ENCODE results near the gene PDCD11.

Gene PDCD11

DNA sequence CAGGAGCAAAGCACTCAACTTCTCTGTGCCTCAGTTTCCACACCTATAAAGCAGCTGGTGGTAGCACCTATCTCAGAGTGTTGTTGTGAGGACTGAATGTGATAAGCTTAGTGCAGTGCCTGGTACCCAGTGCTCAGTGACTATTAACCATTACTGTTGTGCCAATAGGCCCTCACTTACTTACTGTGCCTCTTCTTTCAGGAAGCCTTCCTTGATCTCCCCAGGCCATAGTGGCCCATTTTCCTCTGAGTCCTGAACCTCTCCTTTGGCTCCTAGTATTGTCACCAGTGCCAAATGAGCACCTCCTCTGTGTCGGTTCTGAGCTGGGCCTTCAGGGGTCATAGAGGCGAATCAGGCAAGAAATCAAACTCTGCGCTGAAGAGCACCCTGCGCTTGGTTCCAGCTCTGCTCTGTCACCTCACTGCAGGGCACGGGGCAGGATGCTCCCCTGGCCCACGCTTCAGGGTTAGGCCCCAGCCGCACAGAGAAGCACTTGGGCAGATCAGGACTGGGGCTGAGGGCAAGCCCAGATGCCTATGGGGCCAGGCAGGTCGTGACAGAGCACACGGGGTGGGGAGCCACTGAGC, 59.7 kb downstream of the PDCD11 start:
- TF ChIP-seq Cebpa-rat (IDR thresholded peaks at IDR 0.05), result no peak
- no peak overlapping the region for H3K4me3 ChIP-seq
- H3K4me1 ChIP-seq, result peaks cover 67% of the 10 kb centered on the region
- H3K9me3 ChIP-seq, result no peaks in the 10 kb centered on the region
- no peak overlapping the region for H3K9ac ChIP-seq
- H4K20me1 ChIP-seq, result no peaks in the 10 kb centered on the region
- no peaks in the 10 kb centered on the region for H3K27me3 ChIP-seq
- 0 out of 2 replicates have a peak overlapping the region, but pooled peaks have one; percentile 9 for H3K27ac ChIP-seq
- H3K4me2 ChIP-seq, result no peak overlapping the region
- H3K36me3 ChIP-seq, result no peaks in the 10 kb centered on the region

DNA sequence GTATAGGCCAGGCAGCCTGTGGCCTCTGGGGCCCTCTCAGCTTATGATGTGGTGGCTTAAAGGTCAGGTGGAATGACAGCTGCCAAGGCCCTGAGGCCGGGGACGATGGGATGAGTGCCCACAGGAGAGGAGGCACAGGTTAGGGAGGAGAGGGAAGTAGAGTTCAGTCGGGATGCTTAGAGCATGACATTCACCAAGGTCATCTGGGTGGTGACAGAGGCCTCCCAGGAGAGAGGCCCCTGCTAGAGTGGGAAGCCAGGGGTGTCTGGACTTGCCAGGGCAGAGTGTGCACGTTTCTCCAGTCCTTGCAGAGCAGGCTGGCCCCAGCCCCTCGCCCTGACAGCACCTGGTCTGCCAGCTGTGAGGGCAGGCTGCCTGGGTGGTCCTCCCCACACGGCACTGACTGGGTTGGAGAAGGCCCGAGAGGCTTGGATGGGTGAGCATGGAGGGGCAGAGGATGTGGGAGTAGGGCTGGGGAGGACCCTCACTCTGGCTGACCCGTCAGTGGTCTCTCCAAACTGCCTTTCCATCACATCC, 60.8 kb downstream of the PDCD11 start:
- H3K9ac ChIP-seq, result 0 out of 2 replicates have a peak overlapping the region, but pooled peaks have one; percentile 15
- no peak for TF ChIP-seq Cebpa-rat (IDR thresholded peaks at IDR 0.05)
- no peaks in the 10 kb centered on the region for H3K27me3 ChIP-seq
- peaks cover 59% of the 10 kb centered on the region for H3K4me1 ChIP-seq
- H3K4me3 ChIP-seq, result no peak overlapping the region
- H3K36me3 ChIP-seq, result no peaks in the 10 kb centered on the region
- peak overlapping the region; percentile 23 for H3K4me2 ChIP-seq
- no peaks in the 10 kb centered on the region for H4K20me1 ChIP-seq
- H3K9me3 ChIP-seq, result no peaks in the 10 kb centered on the region
- peak overlapping the region; percentile 68 for H3K27ac ChIP-seq

DNA sequence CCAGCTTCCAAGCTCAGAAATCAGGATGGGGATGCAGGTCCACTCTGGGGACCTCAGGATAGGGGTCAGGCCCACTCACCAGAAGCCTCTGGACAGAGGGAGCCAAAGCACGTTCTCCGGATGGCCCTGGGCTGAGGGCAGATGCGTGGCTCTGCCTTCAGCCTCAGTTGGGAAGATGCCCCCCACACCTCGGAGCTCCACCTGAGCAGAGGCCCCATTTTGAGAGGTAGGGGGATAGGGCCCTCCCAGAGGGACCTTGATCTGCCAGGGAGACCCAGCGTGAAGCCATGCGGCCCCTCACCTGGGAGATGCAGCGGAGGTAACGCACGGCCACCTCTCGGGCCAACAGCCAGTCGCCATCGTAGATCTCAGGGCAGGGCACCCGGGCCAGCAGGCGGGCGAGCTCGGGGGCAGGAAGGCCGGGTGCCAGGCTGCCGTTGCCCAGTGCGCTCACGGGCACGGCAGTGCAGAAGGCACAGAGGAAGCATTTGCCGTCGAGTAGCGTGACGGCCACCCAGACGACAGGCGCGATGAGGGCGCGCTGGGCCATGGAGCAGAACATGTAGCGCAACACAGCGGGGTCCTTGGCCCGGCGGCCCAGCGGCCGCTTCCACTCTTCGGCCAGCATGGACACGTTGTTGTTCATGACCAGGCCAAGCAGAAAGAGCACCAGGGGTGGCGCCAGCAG, 61.6 kb downstream of the PDCD11 start:
- H3K27me3 ChIP-seq, result no peaks in the 10 kb centered on the region
- no peak overlapping the region for H3K4me3 ChIP-seq
- H3K4me1 ChIP-seq, result peaks cover 59% of the 10 kb centered on the region
- H3K36me3 ChIP-seq, result no peaks in the 10 kb centered on the region
- no peaks in the 10 kb centered on the region for H4K20me1 ChIP-seq
- peak overlapping the region; percentile 68 for H3K27ac ChIP-seq
- H3K4me2 ChIP-seq, result peak overlapping the region; percentile 63
- no peak overlapping the region for H3K9ac ChIP-seq
- H3K9me3 ChIP-seq, result no peaks in the 10 kb centered on the region
- no peak for TF ChIP-seq Cebpa-rat (IDR thresholded peaks at IDR 0.05)

DNA sequence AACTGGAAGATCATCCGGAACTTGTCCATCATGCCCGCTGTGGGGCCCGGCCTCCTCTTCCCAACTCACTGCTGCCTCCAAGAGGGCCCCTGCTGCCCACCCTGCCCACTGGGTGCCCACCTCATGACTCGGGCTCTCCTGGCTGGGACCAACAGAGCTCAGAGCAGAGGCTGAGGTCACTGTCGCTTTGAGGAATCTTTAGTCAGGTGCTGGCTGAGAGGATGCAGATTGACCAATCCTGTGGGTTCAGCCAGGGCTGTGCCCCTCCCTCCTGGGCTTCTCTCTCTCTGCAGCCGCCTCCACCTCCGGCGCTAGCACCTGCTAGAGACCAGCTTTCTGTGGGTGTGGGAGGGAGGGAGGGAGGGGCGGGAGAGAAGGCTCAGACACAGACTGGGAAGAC, 62.3 kb downstream of the PDCD11 start, which contains the start of gene CALHM1:
CALHM1 (minus strand) TSS at position 181 of the 400 bp plus-strand sequence; CDS start at position 32, 149 bp downstream.
- Histone ChIP-seq H3K4me2 (peak within 1 kb of the TSS; percentile 63), H3K36me3 (no peaks in the 10 kb centered on the region), H3K4me3 (no peak within 1 kb of the TSS), H4K20me1 (no peaks in the 10 kb centered on the region), H3K27ac (peak within 1 kb of the TSS; percentile 68), H3K9me3 (no peaks in the 10 kb centered on the region), H3K9ac (no peak within 1 kb of the TSS), H3K4me1 (peaks cover 55% of the 10 kb centered on the region), H3K27me3 (no peaks in the 10 kb centered on the region)
- no peak for TF ChIP-seq Cebpa-rat (IDR thresholded peaks at IDR 0.05)

DNA sequence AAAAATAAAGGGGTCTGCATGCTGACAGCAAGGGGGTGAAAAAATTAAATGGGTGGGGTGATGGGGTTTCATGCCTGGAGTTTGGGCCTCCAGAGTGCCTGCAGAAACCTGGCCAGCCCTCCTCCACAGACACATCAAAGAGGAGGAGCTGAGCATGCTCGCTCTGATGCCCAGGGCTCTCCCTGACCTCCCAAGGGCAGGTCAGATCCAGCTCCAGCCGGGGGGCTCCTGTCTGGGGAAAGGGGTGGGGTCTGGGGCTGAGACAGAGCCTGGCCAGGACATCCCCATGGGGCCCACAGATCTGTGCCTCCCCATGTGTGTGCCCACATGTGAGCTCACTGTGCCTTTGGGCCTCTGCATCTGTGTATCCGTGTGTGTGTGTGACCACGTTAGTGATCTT, 63.2 kb downstream of the PDCD11 start:
- H3K27me3 ChIP-seq, result no peaks in the 10 kb centered on the region
- no peaks in the 10 kb centered on the region for H3K9me3 ChIP-seq
- peak overlapping the region; percentile 63 for H3K4me2 ChIP-seq
- H3K4me1 ChIP-seq, result peaks cover 56% of the 10 kb centered on the region
- no peak for TF ChIP-seq Cebpa-rat (IDR thresholded peaks at IDR 0.05)
- H4K20me1 ChIP-seq, result no peaks in the 10 kb centered on the region
- no peak overlapping the region for H3K4me3 ChIP-seq
- no peak overlapping the region for H3K9ac ChIP-seq
- H3K27ac ChIP-seq, result peak overlapping the region; percentile 22; the same call in 1 of the 2 replicates
- no peaks in the 10 kb centered on the region for H3K36me3 ChIP-seq

DNA sequence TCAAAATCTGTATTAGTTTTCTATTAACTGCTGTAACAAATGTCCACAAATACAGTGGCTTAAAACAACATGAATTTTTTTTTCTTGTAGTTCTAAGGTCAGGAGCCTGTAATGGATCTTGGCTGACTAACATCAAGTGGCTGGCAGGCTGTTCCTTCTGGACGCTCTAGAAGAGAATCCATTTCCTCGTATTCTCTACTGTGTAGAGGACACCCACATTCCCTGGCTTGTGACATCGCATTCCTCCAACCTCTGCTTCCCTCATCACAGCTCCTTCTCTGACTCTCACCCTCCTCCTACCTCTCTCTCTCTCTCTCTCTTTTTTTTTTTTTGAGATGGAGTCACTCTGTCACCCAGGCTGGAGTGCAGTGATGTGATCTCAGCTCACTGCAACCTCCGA, 67.1 kb downstream of the PDCD11 start:
- Histone ChIP-seq H3K9ac (no peak overlapping the region), H3K4me1 (peaks cover 74% of the 10 kb centered on the region), H3K4me3 (no peak overlapping the region), H3K27me3 (no peaks in the 10 kb centered on the region), H3K27ac (no peak overlapping the region), H4K20me1 (no peaks in the 10 kb centered on the region), H3K36me3 (no peaks in the 10 kb centered on the region), H3K9me3 (no peaks in the 10 kb centered on the region), H3K4me2 (no peak overlapping the region)
- TF ChIP-seq Cebpa-rat (IDR thresholded peaks at IDR 0.05), result no peak

DNA sequence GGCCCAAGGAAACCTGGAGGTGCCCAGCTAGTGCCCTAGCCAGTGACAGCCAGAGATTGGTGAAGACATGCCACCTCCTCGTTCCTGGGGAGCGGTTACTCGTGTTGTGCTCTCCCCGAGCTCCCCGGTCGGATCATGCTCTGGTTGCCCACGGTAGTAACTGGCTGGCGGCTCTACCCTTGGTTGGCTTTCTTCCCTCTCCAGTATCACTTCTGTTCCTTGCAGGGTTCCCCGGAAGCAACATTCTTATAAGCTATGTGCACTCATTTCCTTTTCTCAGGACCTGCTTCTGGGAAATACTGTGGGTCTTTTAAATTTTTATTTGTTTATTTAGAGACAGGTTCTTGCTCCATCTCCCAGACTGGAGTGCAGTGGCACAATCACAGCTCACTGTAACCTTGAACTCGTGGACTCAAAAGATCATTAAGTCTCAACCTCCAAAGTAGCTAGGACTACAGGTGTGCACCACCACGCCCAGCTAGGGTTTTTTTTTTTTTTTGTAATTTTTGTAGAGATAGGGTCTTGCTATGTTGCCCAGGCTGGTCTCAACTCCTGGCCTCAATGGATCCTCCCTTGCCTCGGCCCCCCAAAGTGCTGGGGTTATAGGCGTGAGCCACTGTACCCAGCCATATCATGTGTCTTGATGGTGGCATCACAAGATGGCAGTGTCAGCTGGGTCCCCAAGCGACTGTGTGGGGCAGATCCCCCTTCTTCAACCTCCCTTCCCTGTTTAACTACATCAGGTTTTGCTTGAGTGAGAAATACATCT, 69.2 kb downstream of the PDCD11 start:
- Histone ChIP-seq H3K4me1 (peaks cover 74% of the 10 kb centered on the region), H3K4me2 (peak overlapping the region; percentile 72), H3K27ac (0 out of 2 replicates have a peak overlapping the region, but pooled peaks have one; percentile 35), H3K9ac (no peak overlapping the region), H4K20me1 (no peaks in the 10 kb centered on the region), H3K36me3 (no peaks in the 10 kb centered on the region), H3K9me3 (no peaks in the 10 kb centered on the region), H3K27me3 (no peaks in the 10 kb centered on the region), H3K4me3 (no peak overlapping the region)
- TF ChIP-seq Cebpa-rat (IDR thresholded peaks at IDR 0.05), result no peak

DNA sequence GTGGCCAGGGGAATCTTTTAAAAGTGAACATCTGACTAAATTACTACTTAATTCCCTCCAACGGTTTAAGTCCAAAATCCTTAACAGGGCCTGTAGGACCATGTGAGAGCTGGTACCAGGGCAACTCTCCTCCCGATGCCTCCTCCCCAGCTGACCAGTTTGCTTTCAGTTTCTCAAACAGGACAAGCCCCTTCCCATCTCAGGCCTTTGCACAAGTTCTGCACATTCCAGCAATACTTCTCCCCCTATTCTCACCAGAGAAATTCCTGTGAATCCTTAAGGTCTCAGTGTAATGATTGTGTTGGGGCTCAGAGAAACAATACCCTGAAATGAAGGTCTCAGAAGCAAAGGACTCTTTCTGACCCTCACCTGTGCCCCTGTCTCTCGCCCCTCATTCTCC, 70.3 kb downstream of the PDCD11 start:
- Histone ChIP-seq H3K4me1 (peaks cover 84% of the 10 kb centered on the region), H3K9ac (peak overlapping the region; percentile 5; the same call in 1 of the 2 replicates), H3K27ac (peak overlapping the region; percentile 62), H3K4me2 (peak overlapping the region; percentile 72), H3K9me3 (no peaks in the 10 kb centered on the region), H3K27me3 (no peaks in the 10 kb centered on the region), H3K4me3 (no peak overlapping the region), H3K36me3 (no peaks in the 10 kb centered on the region), H4K20me1 (no peaks in the 10 kb centered on the region)
- no peak for TF ChIP-seq Cebpa-rat (IDR thresholded peaks at IDR 0.05)

DNA sequence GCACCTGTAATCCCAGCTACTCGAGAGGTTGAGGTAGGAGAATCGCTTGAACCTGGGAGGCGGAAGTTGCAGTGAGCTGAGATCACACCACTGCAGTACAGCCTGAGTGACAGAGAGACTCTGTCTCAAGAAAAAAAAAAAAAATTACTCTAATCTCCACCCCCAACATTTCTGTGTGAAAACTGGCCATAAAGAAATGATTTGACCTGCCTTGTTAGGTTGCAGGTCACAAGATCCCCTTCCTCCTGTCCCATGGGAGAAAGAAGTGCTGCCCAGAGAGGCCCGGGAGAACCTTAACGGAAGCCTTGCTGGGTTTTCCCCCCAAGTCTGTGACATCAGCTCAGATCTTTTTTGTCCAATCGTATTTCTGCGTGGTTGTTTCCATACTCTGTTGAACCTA, 71.0 kb downstream of the PDCD11 start:
- Histone ChIP-seq H3K4me1 (peaks cover 90% of the 10 kb centered on the region), H3K9me3 (no peaks in the 10 kb centered on the region), H3K36me3 (no peaks in the 10 kb centered on the region), H3K4me3 (no peak overlapping the region), H3K4me2 (peak overlapping the region; percentile 72), H3K9ac (peak overlapping the region; percentile 5; the same call in 1 of the 2 replicates), H4K20me1 (no peaks in the 10 kb centered on the region), H3K27ac (peak overlapping the region; percentile 62), H3K27me3 (no peaks in the 10 kb centered on the region)
- no peak for TF ChIP-seq Cebpa-rat (IDR thresholded peaks at IDR 0.05)

Data from BLaER1 (cell line).